Gastroesophageal sphincter (tissue), 4 donors: Measurements from ENCODE around the gene LEMD3. TPM values are rescaled to one million over a fixed set of nuclear protein-coding genes. Genes with fewer than 3 reads are reported as not detected.

Experiments
- ATAC-seq: fragments of 150-250 bp; one replicate; pipeline ENCODE4 v1.9.1; 2016; ENCODE audit warnings: mild to moderate bottlenecking, moderate library complexity
- H3K27ac ChIP-seq, 4 donors: fragments of 200-600 bp; sonication (generic) in 3 of 4; 1 replicate in 3 of 4; 2 replicates in 1 of 4; pipeline ENCODE4 v1.5.1; 2016 to 2019
- H3K27me3 ChIP-seq: fragments of 200-600 bp; sonication (generic); one replicate; pipeline ENCODE4 v1.5.1; 2019
- H3K36me3 ChIP-seq, 2 donors: fragments of 200-600 bp; sonication (generic); one replicate each; pipeline ENCODE4 v1.5.1; 2019; ENCODE audit warnings: control low read depth in 1 of 2
- H3K4me1 ChIP-seq, 3 donors: fragments of 200-600 bp; sonication (generic); 1 replicate in 2 of 3; 2 replicates in 1 of 3; pipeline ENCODE4 v1.5.1; 2016 to 2019; ENCODE audit warnings: control low read depth in 2 of 3
- H3K4me3 ChIP-seq, 2 donors: fragments of 200-600 bp; sonication (generic); one replicate each; pipeline ENCODE4 v1.5.1; 2019; ENCODE audit warnings: mild to moderate bottlenecking in 1 of 2, moderate library complexity in 1 of 2
- H3K9me3 ChIP-seq, 3 donors: fragments of 200-600 bp; sonication (generic); one replicate each; pipeline ENCODE4 v1.5.1; 2017 to 2019; ENCODE audit warnings: control low read depth in 2 of 3
- CTCF ChIP-seq, 4 experiments: fragments of 200-600 bp in 2 of 4; fragments of 450-650 bp in 2 of 4; sonication (generic) in 1 of 4; IDR thresholded peaks; one replicate each; pipeline ENCODE4 v1.5.1; 2017 to 2019; ENCODE audit warnings: antibody characterized with exemption in 4 of 4, mild to moderate bottlenecking in 2 of 4, moderate library complexity in 2 of 4
- EP300 ChIP-seq: sonication (generic); formaldehyde crosslinking; IDR thresholded peaks from one replicate; pipeline ENCODE4 v1.6.1; 2017; ENCODE audit warnings: antibody characterized with exemption, mild to moderate bottlenecking
- POLR2A ChIP-seq, 2 donors: fragments of 450-650 bp; IDR thresholded peaks; one replicate each; pipeline ENCODE4 v1.6.1; 2017; ENCODE audit warnings: antibody characterized with exemption in 2 of 2, mild to moderate bottlenecking in 2 of 2, moderate library complexity in 1 of 2
- POLR2AphosphoS5 ChIP-seq: sonication (generic); formaldehyde crosslinking; IDR thresholded peaks from one replicate; pipeline ENCODE4 v1.6.1; 2017; ENCODE audit warnings: antibody characterized with exemption
- WGBS, 2 donors: methylation state at CpG; one replicate each; pipeline ENCODE4 v1.1.5; 2018; ENCODE audit warnings: low coverage in 1 of 2; 5-methylcytosine and 5-hydroxymethylcytosine counted together
- total RNA-seq, 4 donors: library from RNA; depleted of rRNA; stranded (reverse); fragments of >200 nt; gene quantifications; one replicate each; pipeline ENCODE4 v1.1.0, GENCODE V29; 2016

The LEMD3 gene
- total RNA-seq, 4 donors from 2014 or later = 21.2 to 50.9 (median 23.4) TPM

- Histone ChIP-seq H3K9me3 (no peaks in the 10 kb centered on the region), H3K27ac (no peak overlapping the region), H3K27me3 (no peaks in the 10 kb centered on the region), H3K4me3 (no peak overlapping the region), H3K36me3 (no peaks in the 10 kb centered on the region), H3K4me1 (peaks cover 0 to 68% (median 3%) of the 10 kb centered on the region in 3 donors)
- no peak for ATAC-seq
- no peak for TF ChIP-seq CTCF (IDR thresholded peaks at IDR 0.05)
- no peak for TF ChIP-seq POLR2A (IDR thresholded peaks at IDR 0.05)
- no peak for TF ChIP-seq EP300
- no peak for TF ChIP-seq POLR2AphosphoS5
- no CpG with 5 or more reads among the region's 1 CpG for WGBS, 2 donors
These were observed 124.4 kb downstream of the LEMD3 start for GRCh38 chr12:65293735-65294134.

GRCh38 chr12:65294641-65295262 is 125.4 kb downstream of the LEMD3 start:
- 71 to 81% methylated on average over 2 of the region's 4 CpGs for WGBS, 2 donors
- peaks cover 0 to 78% (median 5%) of the 10 kb centered on the region in 3 donors for H3K4me1 ChIP-seq
- no peak for ATAC-seq

GRCh38 chr12:65296508-65297265 is 127.3 kb downstream of the LEMD3 start:
- H3K9me3 ChIP-seq = no peaks in the 10 kb centered on the region
- H3K27me3 ChIP-seq = no peaks in the 10 kb centered on the region
- WGBS, 2 donors = 57 to 70% methylated on average over 1 of the region's 1 CpG
- no peak overlapping the region for H3K27ac ChIP-seq
- no peak for ATAC-seq
- TF ChIP-seq EP300 (no peak), CTCF (IDR thresholded peaks at IDR 0.05) (no peak), POLR2A (IDR thresholded peaks at IDR 0.05) (no peak), POLR2AphosphoS5 (no peak)
- H3K4me3 ChIP-seq = no peak overlapping the region
- no peaks in the 10 kb centered on the region for H3K36me3 ChIP-seq
- H3K4me1 ChIP-seq = peaks cover 5 to 85% (median 9%) of the 10 kb centered on the region in 3 donors

More at GRCh38 chr12:65294641-65295262, 125.4 kb downstream of the LEMD3 start:
- H3K27me3 ChIP-seq = no peaks in the 10 kb centered on the region
- H3K27ac ChIP-seq = no peak overlapping the region
- H3K9me3 ChIP-seq = no peaks in the 10 kb centered on the region
- H3K4me3 ChIP-seq = no peak overlapping the region
- TF ChIP-seq EP300 (no peak), POLR2AphosphoS5 (no peak), CTCF (IDR thresholded peaks at IDR 0.05) (no peak), POLR2A (IDR thresholded peaks at IDR 0.05) (no peak)
- H3K36me3 ChIP-seq = no peaks in the 10 kb centered on the region

Other genes with a start within 250 kb of the LEMD3 start
- gene WIF1, start 48.3 kb upstream of the LEMD3 start, total RNA-seq = 1 to 10 TPM in 2 of 4 donors, not detected in 2; 1.6 to 3.0 TPM
- gene MSRB3, start 109.1 kb downstream of the LEMD3 start, total RNA-seq = 100 to 1,000 TPM; 219 to 336 (median 299) TPM